ENCODE measurements around the gene CIROP.

- no peak for TF ChIP-seq POLR2A (IDR thresholded peaks at IDR 0.05; ENCODE audit: low read depth, low read length)
- no peak for TF ChIP-seq POLR2AphosphoS5 (IDR thresholded peaks at IDR 0.05; ENCODE audit: low read depth, low read length)
- no peak for TF ChIP-seq TAF1 (IDR thresholded peaks at IDR 0.05; ENCODE audit: low read depth, low read length)
Measured at GRCh38 chr14:23117371-23118020, 12.7 kb upstream of the CIROP start.
